Measurements from ENCODE around the gene LHFPL3.

Gene LHFPL3

GRCh38 chr7:104767113-104767512 is 438.7 kb downstream of the LHFPL3 start:
- DNase-seq = no peak

GRCh38 chr7:104767826-104768536 is 439.6 kb downstream of the LHFPL3 start:
- no peak for DNase-seq

GRCh38 chr7:104772405-104773345 is 444.3 kb downstream of the LHFPL3 start:
- DNase-seq = no peak

- no peak for DNase-seq
These were observed 445.4 kb downstream of the LHFPL3 start for GRCh38 chr7:104773796-104774195.

DNA sequence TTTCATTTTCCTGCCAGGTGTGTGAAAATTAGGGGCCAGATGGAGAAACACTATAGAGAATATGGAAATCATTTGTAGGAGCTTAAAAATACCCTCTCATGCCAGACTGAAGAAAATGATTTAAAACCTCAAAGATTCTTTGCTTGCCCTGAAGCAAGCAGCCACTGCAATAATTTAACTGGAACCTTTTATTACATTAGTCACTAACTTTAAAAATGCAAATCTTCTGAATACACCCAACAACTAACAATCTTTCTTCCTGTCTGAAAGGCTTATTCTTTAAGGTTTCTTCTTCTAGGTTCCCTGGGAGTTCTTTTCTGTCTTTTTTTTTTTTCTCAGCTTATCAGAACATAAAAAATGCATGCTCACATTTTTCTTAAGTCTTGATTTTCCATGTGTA is 447.1 kb downstream of the LHFPL3 start:
- DNase-seq = no peak

- no peak for DNase-seq
These were observed 448.9 kb downstream of the LHFPL3 start for GRCh38 chr7:104777301-104777800.

DNA sequence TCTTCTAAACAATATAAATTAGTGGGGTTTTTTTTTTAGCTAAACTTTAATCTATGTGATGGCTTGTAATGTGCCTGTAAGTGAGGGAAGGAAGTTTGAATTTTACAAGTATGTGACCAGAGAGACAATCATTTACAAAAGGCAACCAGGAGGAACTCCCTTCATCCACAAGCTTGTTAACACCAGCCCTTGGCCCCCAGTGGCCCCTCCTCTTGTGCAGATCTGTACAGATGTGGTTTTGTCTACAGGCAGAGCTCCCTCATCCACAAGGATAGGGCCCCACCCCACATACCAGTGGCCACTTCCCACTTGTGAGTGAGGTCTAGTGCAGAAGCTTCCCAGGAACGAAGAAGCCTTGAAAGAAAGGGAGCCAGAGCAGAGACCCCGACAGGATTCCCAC is 451.5 kb downstream of the LHFPL3 start:
- no peak for DNase-seq

DNA sequence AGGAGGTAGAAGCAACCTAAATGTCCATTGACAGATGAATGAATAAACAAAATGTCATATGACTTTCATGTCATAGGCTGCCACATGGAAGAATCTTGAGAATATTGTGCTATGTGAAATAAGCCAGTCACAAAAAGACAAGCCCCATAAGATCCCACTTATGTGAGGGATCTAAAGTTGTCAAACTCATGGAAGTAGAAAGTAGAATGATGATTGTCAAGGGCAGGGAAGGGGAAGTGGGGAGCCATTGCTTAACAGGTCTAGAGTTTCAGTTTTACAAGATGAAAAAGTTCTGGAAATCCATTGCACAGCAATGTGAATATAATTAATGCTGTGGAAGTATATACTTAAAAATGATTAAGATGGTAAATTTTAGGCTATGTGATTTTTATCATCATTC is 456.3 kb downstream of the LHFPL3 start:
- DNase-seq = no peak

GRCh38 chr7:104789780-104790179 is 461.4 kb downstream of the LHFPL3 start:
- no peak for DNase-seq

DNA sequence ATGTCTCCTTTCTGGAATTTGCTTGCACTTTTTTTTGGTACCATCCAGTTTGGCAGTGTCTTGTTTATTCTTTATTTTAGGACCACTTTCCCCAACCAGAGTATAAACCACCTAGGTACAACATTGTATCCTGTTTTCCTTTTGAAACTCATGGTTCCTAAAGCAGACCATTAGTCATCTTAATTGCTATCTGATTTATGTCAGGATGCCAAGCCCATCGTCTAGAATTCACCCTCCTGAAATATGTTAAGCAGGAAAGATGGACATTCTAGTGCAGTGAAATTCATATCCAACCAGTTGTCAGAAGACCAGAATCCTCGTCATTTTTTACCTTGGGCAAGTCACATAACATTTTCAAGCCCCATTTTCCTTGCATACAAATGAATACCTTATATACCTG is 462.0 kb downstream of the LHFPL3 start:
- DNase-seq = no peak

GRCh38 chr7:104791080-104791479 is 462.7 kb downstream of the LHFPL3 start:
- DNase-seq = no peak

- no peak for DNase-seq
These were observed 464.7 kb downstream of the LHFPL3 start for GRCh38 chr7:104793066-104793465.

DNA sequence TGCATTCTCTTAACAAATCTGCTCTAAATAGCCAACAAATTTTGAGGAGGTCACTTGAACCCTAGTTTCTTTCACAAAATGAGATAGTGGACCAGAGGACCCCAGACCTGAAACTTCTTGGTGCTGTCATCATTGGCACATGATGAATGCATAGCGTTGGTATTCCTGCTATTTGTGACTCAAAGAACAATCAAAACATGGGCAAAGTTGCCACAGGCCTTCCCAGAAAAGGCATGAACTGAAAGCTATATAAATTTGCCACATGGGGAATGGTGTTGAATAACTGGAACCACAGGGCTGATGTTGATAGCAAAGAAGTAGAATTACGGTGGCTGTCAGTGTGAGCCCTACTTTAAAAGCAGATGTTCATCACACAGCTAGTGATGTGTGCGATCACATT is 465.8 kb downstream of the LHFPL3 start:
- DNase-seq = no peak

GRCh38 chr7:104794589-104794988 is 466.2 kb downstream of the LHFPL3 start:
- DNase-seq = no peak

DNA sequence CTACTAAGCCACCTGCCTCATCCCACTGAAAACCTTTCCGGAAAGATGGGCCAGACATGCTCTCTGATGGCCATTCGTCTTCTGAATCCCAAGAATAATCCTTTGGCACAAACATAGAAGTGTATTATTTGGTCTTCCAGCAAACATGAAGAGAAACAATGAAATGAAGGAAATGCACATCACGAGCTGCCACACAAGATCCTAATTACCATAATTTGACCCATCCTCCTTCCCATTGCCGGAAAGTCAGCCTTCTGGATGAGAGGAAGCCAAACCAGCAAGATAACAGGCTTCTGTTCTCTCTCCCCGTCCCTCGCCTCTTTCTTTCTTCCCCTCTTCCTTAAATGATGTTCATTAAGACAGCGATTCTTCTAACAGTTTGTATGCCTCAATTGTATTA is 466.7 kb downstream of the LHFPL3 start:
- no peak for DNase-seq

DNA sequence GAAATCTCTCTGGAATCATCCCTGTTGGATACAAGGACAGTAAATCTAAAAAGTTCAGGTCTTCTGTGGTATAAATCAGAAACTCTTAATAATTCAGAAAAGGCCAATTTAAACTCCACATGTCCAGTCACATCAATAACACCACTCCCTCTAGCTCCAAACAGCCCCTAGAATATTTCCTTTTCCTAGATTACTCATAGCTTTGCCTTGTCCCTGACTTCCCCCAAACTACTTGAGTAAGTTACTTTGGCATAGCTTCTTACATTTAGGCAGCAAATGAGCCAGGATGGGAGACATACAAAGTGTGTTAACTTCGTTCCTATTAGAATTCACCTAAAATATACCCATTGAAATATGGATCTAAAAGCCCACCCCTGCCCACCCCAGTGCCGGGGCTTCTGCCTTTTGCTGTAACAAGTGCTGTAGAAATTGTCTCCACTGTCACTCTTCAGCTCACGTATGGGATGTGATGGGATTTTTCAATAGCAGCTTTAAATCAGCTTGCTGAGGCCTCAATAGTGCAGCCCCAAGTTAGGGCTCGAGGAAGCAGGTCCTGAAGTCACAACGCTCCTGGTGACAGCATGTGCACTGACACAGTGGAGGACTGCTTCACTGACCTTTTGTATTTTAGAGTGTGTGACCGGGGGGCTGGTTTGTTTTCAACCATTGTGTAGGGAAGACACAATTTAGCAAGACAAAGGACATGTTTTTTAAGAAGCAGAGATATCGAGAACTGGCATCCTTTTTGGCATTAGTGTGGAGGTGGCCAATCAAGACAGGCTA is 467.4 kb downstream of the LHFPL3 start:
- DNase-seq = no peak

DNA sequence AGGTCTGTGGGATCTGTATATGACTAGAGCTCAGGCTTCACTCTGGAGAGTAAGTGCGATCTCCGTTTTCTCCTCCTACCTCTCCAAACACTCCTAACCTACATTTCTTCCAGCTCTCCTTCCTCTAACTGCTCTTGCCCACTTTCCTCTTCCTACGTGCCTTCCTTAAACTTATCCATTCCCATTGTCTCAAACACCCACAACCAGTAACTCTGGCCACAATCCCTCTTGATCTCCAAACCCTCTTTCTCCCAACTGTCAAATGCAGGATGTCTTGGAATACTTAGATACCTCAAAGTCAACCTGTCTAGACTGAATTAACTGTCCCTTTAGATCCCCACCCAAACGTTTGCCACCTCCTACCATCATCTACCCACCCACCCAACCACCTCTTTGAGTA is 471.9 kb downstream of the LHFPL3 start:
- no peak for DNase-seq

DNA sequence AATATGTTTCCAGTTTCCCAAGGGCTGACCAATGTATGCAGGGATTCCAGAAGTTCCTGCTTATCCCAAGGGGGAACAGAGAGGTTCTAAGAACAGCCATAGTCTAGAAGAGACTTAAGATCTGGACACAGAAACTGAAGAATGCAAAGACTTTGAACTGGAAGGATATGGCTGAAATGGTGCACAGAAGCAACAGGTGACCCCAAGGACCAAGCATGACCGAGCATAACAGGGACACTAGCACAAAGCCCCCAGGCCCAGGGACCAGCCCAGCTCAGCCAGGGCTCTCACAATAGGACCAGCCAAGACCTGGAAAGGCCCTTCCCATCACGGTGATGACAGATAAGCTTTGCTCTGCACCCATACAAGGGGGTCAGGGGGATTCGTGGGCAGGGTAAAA is 472.6 kb downstream of the LHFPL3 start:
- no peak for DNase-seq

GRCh38 chr7:104803931-104804330 is 475.5 kb downstream of the LHFPL3 start:
- no peak for DNase-seq

- DNase-seq = no peak
These were observed 476.3 kb downstream of the LHFPL3 start for GRCh38 chr7:104804696-104805095.

GRCh38 chr7:104805449-104806317 is 477.3 kb downstream of the LHFPL3 start:
- no peak for DNase-seq

- DNase-seq = no peak
These were observed 479.3 kb downstream of the LHFPL3 start for GRCh38 chr7:104807671-104808070.
